ENCODE measurements around the gene KIAA1328.

- no peak for TF ChIP-seq CTCF (IDR thresholded peaks at IDR 0.05)
- TF ChIP-seq POLR2A (IDR thresholded peaks at IDR 0.05), result no peak
- no peak for TF ChIP-seq POLR2AphosphoS5 (IDR thresholded peaks at IDR 0.05)
- no peak for TF ChIP-seq EP300 (IDR thresholded peaks at IDR 0.05)
Observed at GRCh38 chr18:37139876-37140275, 310.9 kb downstream of the KIAA1328 start.

All from stomach (tissue), 4 donors.